ENCODE measurements around the gene FBRSL1.

- no peak for TF ChIP-seq EZH2 (IDR thresholded peaks at IDR 0.05; ENCODE audit: borderline replicate concordance, low read depth, low read length, severe bottlenecking)
- TF ChIP-seq CTCF (IDR thresholded peaks at IDR 0.05; ENCODE audit: extremely low read depth in 1 of 2, insufficient read depth in 1 of 2, low read depth in 1 of 2, low read length in 2 of 2), result no peak
- no peak for TF ChIP-seq MYC (IDR thresholded peaks at IDR 0.05; ENCODE audit: low read depth, low read length)
- TF ChIP-seq POLR2AphosphoS5 (IDR thresholded peaks at IDR 0.05; ENCODE audit: insufficient read depth, low read depth, low read length), result no peak
- no peak for TF ChIP-seq POLR2A (IDR thresholded peaks at IDR 0.05; ENCODE audit: low read depth, low read length)
- TF ChIP-seq JUN (IDR thresholded peaks at IDR 0.05; ENCODE audit: borderline replicate concordance, insufficient read depth, insufficient read length, low read depth), result no peak
These were observed 27.2 kb downstream of the FBRSL1 start for GRCh38 chr12:132517013-132517739.
